SKM-1 treated with dmso at 0.1 percent for 144 hours (cell line): ENCODE data around the gene MYO16.

Experiments
- DNase-seq: peaks from one replicate; lab custom pipeline; 2025; ENCODE audit not compliant: unreplicated experiment; lab: John Stamatoyannopoulos, UW

MYO16 gene

GRCh38 chr13:109114162-109114561 is 484.8 kb downstream of the MYO16 start:
- no peak for DNase-seq

- no peak for DNase-seq
Measured at GRCh38 chr13:109114991-109115390, 485.6 kb downstream of the MYO16 start.

- DNase-seq = no peak
Measured at GRCh38 chr13:109118521-109118920, 489.1 kb downstream of the MYO16 start.

- no peak for DNase-seq
Measured at GRCh38 chr13:109119896-109120295, 490.5 kb downstream of the MYO16 start.

- DNase-seq = no peak
Measured at GRCh38 chr13:109121826-109122225, 492.4 kb downstream of the MYO16 start.

- DNase-seq = peak; percentile 10
Measured at GRCh38 chr13:109123971-109124370, 494.6 kb downstream of the MYO16 start.

- no peak for DNase-seq
Measured at GRCh38 chr13:109126178-109126577, 496.8 kb downstream of the MYO16 start.

GRCh38 chr13:109126891-109127641 is 497.7 kb downstream of the MYO16 start:
- DNase-seq = no peak

GRCh38 chr13:109128121-109128520 is 498.7 kb downstream of the MYO16 start:
- no peak for DNase-seq

- no peak for DNase-seq
Measured at GRCh38 chr13:109130093-109130835, 500.9 kb downstream of the MYO16 start.

- DNase-seq = peak; percentile 82
Measured at GRCh38 chr13:109131698-109132257, 502.4 kb downstream of the MYO16 start.

- no peak for DNase-seq
Measured at GRCh38 chr13:109135018-109135417, 505.6 kb downstream of the MYO16 start.

- DNase-seq = no peak
Measured at GRCh38 chr13:109136873-109137272, 507.5 kb downstream of the MYO16 start.

- no peak for DNase-seq
Measured at GRCh38 chr13:109139346-109139745, 509.9 kb downstream of the MYO16 start.

GRCh38 chr13:109140054-109140453 is 510.6 kb downstream of the MYO16 start:
- DNase-seq = no peak

- no peak for DNase-seq
Measured at GRCh38 chr13:109140479-109141349, 511.3 kb downstream of the MYO16 start.

- DNase-seq = no peak
Measured at GRCh38 chr13:109141706-109142105, 512.3 kb downstream of the MYO16 start.

GRCh38 chr13:109144693-109145437 is 515.5 kb downstream of the MYO16 start:
- DNase-seq = no peak

GRCh38 chr13:109145631-109146030 is 516.2 kb downstream of the MYO16 start:
- peak; percentile 47 for DNase-seq

- no peak for DNase-seq
Measured at GRCh38 chr13:109146393-109146792, 517.0 kb downstream of the MYO16 start.
